Karpas-422 (cell line): ENCODE measurements around the gene PHB1. TPM values are rescaled to one million over a fixed set of nuclear protein-coding genes. Genes with fewer than 3 reads are reported as not detected.
"Not testable (repeated sequence)": the region's sequence is repeated elsewhere in the genome, so short reads cannot be mapped to it uniquely, and the experiment has no call there.

Experiments
- DNase-seq: peaks from one replicate; pipeline ENCODE4 v3.0.0-alpha.2; 2015
- H2AFZ ChIP-seq: fragments of 200-600 bp; sonication (generic); 2 replicates; pipeline ENCODE4 v1.6.1; 2014; ENCODE audit warnings: antibody characterized with exemption, low read length, mixed read lengths
- H3K27ac ChIP-seq: fragments of 200-600 bp; sonication (generic); 2 replicates; pipeline ENCODE4 v1.5.1; 2014; ENCODE audit warnings: mild to moderate bottlenecking, low read length, moderate library complexity
- H3K27me3 ChIP-seq: fragments of 200-600 bp; sonication (generic); 2 replicates; pipeline ENCODE4 v1.6.1; 2014; ENCODE audit warnings: low read length, mixed read lengths
- H3K36me3 ChIP-seq: fragments of 200-600 bp; sonication (generic); 2 replicates; pipeline ENCODE4 v1.6.1; 2014; ENCODE audit warnings: low read length, mixed read lengths; ENCODE audit not compliant: insufficient read depth
- H3K4me1 ChIP-seq: fragments of 200-600 bp; sonication (generic); 2 replicates; pipeline ENCODE4 v1.6.1; 2014; ENCODE audit warnings: mild to moderate bottlenecking, low read length, mixed read lengths
- H3K4me2 ChIP-seq: fragments of 200-600 bp; sonication (generic); 2 replicates; pipeline ENCODE4 v1.6.1; 2014; ENCODE audit warnings: low read length, low read depth, mild to moderate bottlenecking; ENCODE audit not compliant: poor library complexity, severe bottlenecking
- H3K4me3 ChIP-seq: fragments of 200-600 bp; sonication (generic); 2 replicates; pipeline ENCODE4 v1.5.1; 2014; ENCODE audit warnings: mild to moderate bottlenecking, antibody characterized with exemption, low read length, mixed read lengths
- H3K79me2 ChIP-seq: fragments of 200-600 bp; sonication (generic); 2 replicates; pipeline ENCODE4 v1.6.1; 2014; ENCODE audit warnings: mild to moderate bottlenecking, low read length, mixed read lengths
- H3K9ac ChIP-seq: fragments of 200-600 bp; sonication (generic); 2 replicates; pipeline ENCODE4 v1.6.0; 2014; ENCODE audit warnings: low read length
- H3K9me2 ChIP-seq: fragments of 200-600 bp; sonication (generic), shearing (Covaris generic); replicated peaks from 2 replicates; pipeline ENCODE4 v1.6.0; 2014; ENCODE audit warnings: mild to moderate bottlenecking, low read length, moderate library complexity; ENCODE audit not compliant: insufficient read depth
- H3K9me3 ChIP-seq: fragments of 300-700, 200-600 bp; sonication (generic); 2 replicates; pipeline ENCODE4 v1.6.1; 2014; ENCODE audit warnings: low read length, mixed read lengths
- H4K20me1 ChIP-seq: fragments of 200-600 bp; sonication (generic); 2 replicates; pipeline ENCODE4 v1.6.1; 2014; ENCODE audit warnings: mild to moderate bottlenecking, antibody characterized with exemption, low read length, low read depth; ENCODE audit not compliant: insufficient read depth
- total RNA-seq: library from RNA; depleted of rRNA; stranded (reverse); fragments of >200 nt; shearing (Covaris generic); gene quantifications from 2 replicates; pipeline ENCODE4 v1.2.3, GENCODE V29; 2014; ENCODE audit warnings: low replicate concordance

Gene PHB1
- total RNA-seq, 1 experiment from 2014 or later = 91.5 TPM

DNA sequence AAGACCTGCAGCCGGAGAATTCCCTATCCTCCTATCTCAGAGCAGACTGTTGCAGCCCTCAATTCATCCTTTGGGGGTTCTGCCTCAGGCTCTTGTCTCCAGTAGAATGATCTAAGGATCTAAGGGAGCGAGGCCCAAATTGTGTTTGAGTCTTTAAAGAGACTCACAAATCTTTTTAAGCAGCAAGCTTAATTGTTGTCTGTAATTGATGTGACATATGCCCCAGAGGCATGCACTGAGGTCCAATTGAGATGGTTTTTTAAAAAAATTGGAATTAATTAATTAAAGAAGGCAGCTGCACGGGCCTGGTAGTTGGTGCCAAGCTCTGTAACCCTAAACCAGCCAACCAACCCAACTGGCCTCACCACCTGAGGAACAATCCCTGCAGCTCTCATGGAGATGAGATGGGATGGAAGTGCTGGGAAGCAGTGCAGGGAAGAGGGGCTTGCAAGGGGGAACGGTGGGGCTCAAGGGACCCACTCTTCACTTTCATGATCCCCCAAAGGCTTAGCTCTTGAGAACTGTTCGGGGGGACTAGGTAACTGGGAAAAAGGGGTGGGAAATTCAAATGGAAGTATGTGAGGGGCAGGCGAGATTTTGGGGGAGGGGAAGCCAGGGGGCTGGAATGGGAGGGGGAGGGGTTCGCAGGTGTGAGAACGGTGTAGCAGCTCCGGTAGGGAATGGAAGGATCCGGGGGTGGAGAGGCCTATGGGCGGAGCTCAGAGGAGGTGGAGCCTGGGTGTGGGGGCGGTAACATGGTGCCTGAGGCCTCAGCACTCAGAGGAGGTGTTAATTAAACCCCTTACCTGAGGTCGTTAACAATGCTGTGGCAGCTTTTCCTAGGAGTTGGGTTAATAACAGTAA lies 43.5 kb downstream of the PHB1 start:
- Histone ChIP-seq H2AFZ (no peak overlapping the region), H3K9me3 (no peaks in the 10 kb centered on the region), H3K4me1 (peaks cover 3% of the 10 kb centered on the region), H3K4me3 (no peak overlapping the region), H3K27me3 (no peaks in the 10 kb centered on the region), H3K9ac (no peak overlapping the region), H3K4me2 (no peak overlapping the region), H3K79me2 (no peaks in the 10 kb centered on the region), H4K20me1 (no peaks in the 10 kb centered on the region), H3K36me3 (no peaks in the 10 kb centered on the region), H3K9me2 (no peaks in the 10 kb centered on the region), H3K27ac (no peak overlapping the region)
- DNase-seq = no peak

DNA sequence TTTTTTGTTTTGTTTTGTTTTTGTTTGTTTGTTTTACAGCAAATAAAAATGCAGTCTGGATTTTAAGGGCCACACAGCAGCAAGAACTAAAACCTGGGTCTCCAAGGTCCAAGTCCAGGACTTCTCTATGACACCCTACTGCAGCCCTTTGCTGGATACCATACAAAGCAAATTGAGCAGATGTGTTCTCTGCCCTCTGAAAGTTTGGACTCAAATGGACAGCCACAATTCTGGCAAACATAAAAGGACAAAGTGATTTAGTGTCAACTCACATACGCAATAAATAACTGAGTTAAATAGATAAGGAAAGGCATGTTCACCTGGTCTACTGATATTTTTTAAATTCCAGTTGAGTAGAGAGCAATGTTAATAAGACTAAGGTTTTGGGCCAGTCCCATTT lies 44.9 kb downstream of the PHB1 start:
- Histone ChIP-seq H3K9ac (no peak overlapping the region), H3K27ac (no peak overlapping the region), H3K36me3 (no peaks in the 10 kb centered on the region), H3K4me3 (no peak overlapping the region), H3K4me1 (peaks cover 8% of the 10 kb centered on the region), H3K27me3 (no peaks in the 10 kb centered on the region), H2AFZ (no peak overlapping the region), H3K9me3 (no peaks in the 10 kb centered on the region), H4K20me1 (no peaks in the 10 kb centered on the region), H3K4me2 (no peak overlapping the region), H3K9me2 (no peaks in the 10 kb centered on the region), H3K79me2 (no peaks in the 10 kb centered on the region)
- DNase-seq = no peak

DNA sequence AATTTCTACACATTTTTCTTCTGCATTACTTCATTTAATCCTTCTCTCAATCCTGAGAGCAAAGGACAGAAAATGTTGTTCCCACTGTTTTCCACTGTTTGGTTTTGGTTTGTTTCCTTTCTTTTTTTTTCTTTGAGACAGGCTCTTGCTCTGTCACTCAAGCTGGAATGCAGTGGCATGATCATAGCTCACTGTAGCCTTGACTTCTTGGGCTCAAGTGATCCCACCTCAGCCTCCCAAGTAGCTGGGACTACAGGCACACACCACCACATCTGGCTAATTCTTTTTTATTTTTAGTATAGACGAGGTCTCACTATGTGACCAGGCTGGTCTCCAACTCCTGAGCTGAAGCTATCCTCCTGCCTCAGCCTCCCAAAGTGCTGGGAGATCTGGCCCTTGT lies 45.6 kb downstream of the PHB1 start:
- no peaks in the 10 kb centered on the region for H3K27me3 ChIP-seq

DNA sequence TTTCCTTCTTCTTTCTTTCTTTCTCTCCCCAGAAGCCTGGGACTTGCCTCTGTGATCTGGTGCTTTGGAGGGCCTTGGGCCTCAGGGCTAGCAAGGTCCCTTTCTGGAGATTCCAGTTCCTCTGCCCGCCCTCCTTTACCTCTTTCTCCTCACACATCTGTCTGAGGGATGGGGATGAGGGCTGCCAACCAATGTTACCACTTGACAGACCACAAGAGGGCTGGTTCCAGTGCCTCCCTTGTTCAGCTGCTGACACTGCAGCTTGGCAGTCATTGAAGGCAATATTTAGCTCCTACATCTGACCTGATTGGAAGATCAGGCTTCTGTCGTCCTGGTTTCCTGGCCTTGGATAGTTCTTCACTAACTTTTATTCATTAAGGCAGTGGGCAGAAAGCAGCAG lies 49.0 kb downstream of the PHB1 start:
- no peak overlapping the region for H2AFZ ChIP-seq
- H3K79me2 ChIP-seq = peaks cover 9% of the 10 kb centered on the region
- no peaks in the 10 kb centered on the region for H3K9me3 ChIP-seq
- H3K4me2 ChIP-seq = no peak overlapping the region
- H3K27me3 ChIP-seq = no peaks in the 10 kb centered on the region
- H3K27ac ChIP-seq = no peak overlapping the region
- peaks cover 18% of the 10 kb centered on the region for H3K4me1 ChIP-seq
- no peak overlapping the region for H3K4me3 ChIP-seq
- peak; percentile 72 for DNase-seq
- no peaks in the 10 kb centered on the region for H3K9me2 ChIP-seq
- H3K36me3 ChIP-seq = no peaks in the 10 kb centered on the region
- H4K20me1 ChIP-seq = peaks cover 3% of the 10 kb centered on the region
- H3K9ac ChIP-seq = no peak overlapping the region

More for the DNA sequence above, 45.6 kb downstream of the PHB1 start:
- Histone ChIP-seq H3K79me2 (no peaks in the 10 kb centered on the region), H3K9ac (no peak overlapping the region), H3K4me2 (no peak overlapping the region), H3K9me3 (no peaks in the 10 kb centered on the region), H3K36me3 (no peaks in the 10 kb centered on the region), H3K9me2 (no peaks in the 10 kb centered on the region), H3K4me1 (peaks cover 8% of the 10 kb centered on the region), H4K20me1 (no peaks in the 10 kb centered on the region), H2AFZ (no peak overlapping the region), H3K27ac (no peak overlapping the region), H3K4me3 (no peak overlapping the region)
- no peak for DNase-seq

DNA sequence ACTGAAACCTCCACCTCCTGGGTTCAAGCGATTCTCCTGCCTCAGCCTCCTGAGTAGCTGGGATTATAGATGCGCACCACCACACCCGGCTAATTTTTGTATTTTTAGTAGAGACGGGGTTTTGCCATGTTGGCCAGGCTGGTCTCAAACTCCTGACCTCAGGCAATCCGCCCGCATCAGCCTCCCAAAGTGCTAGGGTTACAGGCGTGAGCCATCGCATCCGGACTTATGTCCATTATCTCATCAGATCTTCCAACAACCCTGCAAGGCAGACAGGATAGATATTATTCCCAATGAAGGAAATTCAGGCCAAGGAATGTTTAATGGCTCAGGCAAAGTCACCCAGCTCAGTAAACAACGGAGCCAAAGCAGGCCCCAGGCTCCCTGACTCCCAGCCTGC lies 49.6 kb downstream of the PHB1 start:
- DNase-seq, H2AFZ ChIP-seq, H4K20me1 ChIP-seq, H3K4me2 ChIP-seq, H3K4me3 ChIP-seq, H3K27me3 ChIP-seq, H3K27ac ChIP-seq, H3K36me3 ChIP-seq, H3K9me2 ChIP-seq, H3K9me3 ChIP-seq, H3K9ac ChIP-seq: not testable (repeated sequence)
- peaks cover 23% of the 10 kb centered on the region for H3K4me1 ChIP-seq
- peaks cover 15% of the 10 kb centered on the region for H3K79me2 ChIP-seq

DNA sequence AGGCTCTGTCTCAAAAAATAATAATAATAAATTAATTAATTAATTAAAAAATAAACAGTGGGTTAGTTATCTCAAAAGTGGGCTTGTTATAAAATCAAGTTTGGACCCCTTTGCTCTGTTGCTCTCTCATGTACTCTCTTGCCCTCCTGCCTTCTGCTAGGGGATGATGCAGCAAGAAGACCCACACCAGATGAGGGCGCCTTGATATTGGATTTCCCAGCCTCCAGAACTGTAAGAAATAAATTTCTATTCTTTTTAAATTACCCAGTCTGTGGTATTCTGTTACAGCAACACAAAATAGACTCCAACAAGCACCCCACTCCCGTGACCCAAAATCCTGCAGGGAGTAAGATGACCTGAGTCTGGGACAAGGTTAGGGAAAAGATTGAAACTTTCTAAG lies 50.6 kb downstream of the PHB1 start:
- Histone ChIP-seq H3K9ac (no peak overlapping the region), H3K4me3 (no peak overlapping the region), H3K36me3 (no peaks in the 10 kb centered on the region), H3K4me1 (peaks cover 33% of the 10 kb centered on the region), H3K27ac (no peak overlapping the region), H3K27me3 (no peaks in the 10 kb centered on the region), H2AFZ (no peak overlapping the region), H3K9me3 (no peaks in the 10 kb centered on the region), H4K20me1 (peaks cover 18% of the 10 kb centered on the region), H3K79me2 (peaks cover 25% of the 10 kb centered on the region), H3K9me2 (no peaks in the 10 kb centered on the region), H3K4me2 (no peak overlapping the region)
- no peak for DNase-seq

DNA sequence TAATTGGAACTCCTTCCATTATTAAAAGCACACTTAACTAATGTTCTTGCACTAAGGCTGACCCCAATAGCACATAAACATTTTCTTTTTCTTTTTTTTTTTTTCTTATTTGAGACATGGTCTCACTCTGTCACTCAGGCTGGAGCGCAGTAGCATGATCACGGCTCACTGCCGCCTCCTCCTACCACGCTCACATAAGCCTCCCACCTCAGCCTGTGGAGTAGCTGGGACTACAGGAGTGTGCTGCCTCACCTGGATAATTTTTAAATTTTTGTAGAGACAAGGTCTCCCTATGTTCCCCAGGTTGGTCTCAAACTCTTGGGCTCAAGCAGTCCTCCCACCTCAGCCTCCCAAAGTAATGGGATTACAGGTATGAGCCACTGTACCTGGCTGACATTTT lies 51.4 kb downstream of the PHB1 start:
- Histone ChIP-seq H3K4me1 (peaks cover 39% of the 10 kb centered on the region), H3K9me3 (no peaks in the 10 kb centered on the region), H3K27me3 (no peaks in the 10 kb centered on the region), H3K9ac (peak overlapping the region; percentile 76), H3K4me3 (peak overlapping the region; percentile 79), H3K36me3 (no peaks in the 10 kb centered on the region), H4K20me1 (peaks cover 20% of the 10 kb centered on the region), H3K4me2 (peak overlapping the region; percentile 93), H2AFZ (no peak overlapping the region), H3K79me2 (peaks cover 33% of the 10 kb centered on the region), H3K9me2 (no peaks in the 10 kb centered on the region), H3K27ac (no peak overlapping the region)
- no peak for DNase-seq

DNA sequence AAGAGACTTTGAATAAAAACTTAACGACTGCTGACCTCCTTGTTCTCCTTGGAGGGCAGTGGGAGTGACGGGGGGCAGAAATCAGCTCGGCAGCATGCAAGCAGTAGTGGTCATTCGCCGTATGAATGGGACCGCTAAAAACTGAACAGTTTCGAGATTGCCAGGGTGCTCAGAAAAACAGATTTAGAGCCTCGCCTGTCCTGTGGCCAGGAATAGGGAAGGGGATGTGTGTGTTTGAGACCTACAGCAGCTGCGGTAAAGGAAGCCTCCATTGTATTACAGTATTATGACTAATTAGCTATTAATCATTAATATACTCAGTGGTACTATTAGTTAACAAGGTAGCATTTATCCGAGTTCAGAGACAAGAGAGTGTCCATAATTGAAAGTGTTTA lies 52.0 kb downstream of the PHB1 start:
- Histone ChIP-seq H3K9me2 (no peaks in the 10 kb centered on the region), H2AFZ (peak overlapping the region; percentile 88), H3K27ac (peak overlapping the region; percentile 50), H3K36me3 (no peaks in the 10 kb centered on the region), H3K9ac (peak overlapping the region; percentile 76), H3K4me1 (peaks cover 45% of the 10 kb centered on the region), H3K9me3 (no peaks in the 10 kb centered on the region), H4K20me1 (peaks cover 25% of the 10 kb centered on the region), H3K79me2 (peaks cover 39% of the 10 kb centered on the region), H3K27me3 (no peaks in the 10 kb centered on the region), H3K4me3 (peak overlapping the region; percentile 79), H3K4me2 (peak overlapping the region; percentile 93)
- DNase-seq = peak; percentile 58
